Suprapubic skin (tissue), 4 donors: Measurements from ENCODE around the gene ANKRD17.

Source experiments
- EP300 ChIP-seq: sonication (generic); formaldehyde crosslinking; IDR thresholded peaks from one replicate; pipeline ENCODE4 v1.6.1; 2017; ENCODE audit warnings: antibody characterized with exemption
- POLR2A ChIP-seq, 2 donors: fragments of 450-650 bp; IDR thresholded peaks; one replicate each; pipeline ENCODE4 v1.6.1; 2017; ENCODE audit warnings: antibody characterized with exemption in 2 of 2, mild to moderate bottlenecking in 2 of 2, moderate library complexity in 2 of 2
- POLR2AphosphoS5 ChIP-seq, 3 donors: sonication (generic); formaldehyde crosslinking; IDR thresholded peaks; one replicate each; pipeline ENCODE4 v1.6.1; 2017; ENCODE audit warnings: antibody characterized with exemption in 3 of 3
- TF ChIP-seq, protein P1 (sequence below), 2 donors: fragments of 200-600 bp in 1 of 2; fragments of 450-650 bp in 1 of 2; sonication (generic) in 1 of 2; IDR thresholded peaks; one replicate each; pipeline ENCODE4 v1.5.1; 2016 to 2019; ENCODE audit warnings: antibody characterized with exemption in 2 of 2, mild to moderate bottlenecking in 1 of 2, moderate library complexity in 1 of 2

DNA sequence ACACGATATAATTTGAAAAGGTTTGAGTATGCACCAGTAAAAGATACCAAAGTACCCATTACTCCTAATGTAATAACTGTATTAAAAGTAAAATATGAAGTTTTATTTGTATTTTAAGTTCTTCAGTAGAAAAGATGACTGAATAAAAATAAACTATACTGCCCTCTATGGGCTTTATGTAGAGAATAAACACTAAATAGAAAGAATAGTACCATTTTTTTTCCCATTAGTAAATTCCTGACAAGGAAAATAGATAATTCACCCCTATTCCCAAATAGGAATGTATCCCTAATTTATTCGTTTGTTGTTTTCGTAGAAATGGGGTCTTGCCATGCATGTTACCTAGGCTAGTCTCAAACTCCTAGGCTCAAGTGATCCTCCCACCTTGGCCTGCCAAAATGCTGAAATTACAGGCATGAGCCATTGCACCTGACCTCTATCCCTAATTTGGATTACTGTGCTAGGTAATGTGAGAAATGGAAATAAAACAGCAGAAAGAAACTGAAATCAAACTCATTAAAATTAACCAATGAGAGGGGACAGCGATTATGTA is 115.5 kb downstream of the ANKRD17 start:
- TF ChIP-seq, protein P1, sequence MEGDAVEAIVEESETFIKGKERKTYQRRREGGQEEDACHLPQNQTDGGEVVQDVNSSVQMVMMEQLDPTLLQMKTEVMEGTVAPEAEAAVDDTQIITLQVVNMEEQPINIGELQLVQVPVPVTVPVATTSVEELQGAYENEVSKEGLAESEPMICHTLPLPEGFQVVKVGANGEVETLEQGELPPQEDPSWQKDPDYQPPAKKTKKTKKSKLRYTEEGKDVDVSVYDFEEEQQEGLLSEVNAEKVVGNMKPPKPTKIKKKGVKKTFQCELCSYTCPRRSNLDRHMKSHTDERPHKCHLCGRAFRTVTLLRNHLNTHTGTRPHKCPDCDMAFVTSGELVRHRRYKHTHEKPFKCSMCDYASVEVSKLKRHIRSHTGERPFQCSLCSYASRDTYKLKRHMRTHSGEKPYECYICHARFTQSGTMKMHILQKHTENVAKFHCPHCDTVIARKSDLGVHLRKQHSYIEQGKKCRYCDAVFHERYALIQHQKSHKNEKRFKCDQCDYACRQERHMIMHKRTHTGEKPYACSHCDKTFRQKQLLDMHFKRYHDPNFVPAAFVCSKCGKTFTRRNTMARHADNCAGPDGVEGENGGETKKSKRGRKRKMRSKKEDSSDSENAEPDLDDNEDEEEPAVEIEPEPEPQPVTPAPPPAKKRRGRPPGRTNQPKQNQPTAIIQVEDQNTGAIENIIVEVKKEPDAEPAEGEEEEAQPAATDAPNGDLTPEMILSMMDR (IDR thresholded peaks at IDR 0.05): no peak
- TF ChIP-seq POLR2A (IDR thresholded peaks at IDR 0.05): no peak
- no peak for TF ChIP-seq EP300
- TF ChIP-seq POLR2AphosphoS5 (IDR thresholded peaks at IDR 0.05): no peak
